HG02759 (cell line): ENCODE data around the gene IFI6.
A peak's percentile ranks its signal among the peaks of the same experiment; 100 is the strongest.
"Not testable (repeated sequence)": the region's sequence is repeated elsewhere in the genome, so short reads cannot be mapped to it uniquely, and the experiment has no call there.

ENCODE experiments used
- ATAC-seq: cut with Tn5 transposase; IDR thresholded peaks from one replicate; pipeline ENCODE4 v1.9.1; 2021; ENCODE audit warnings: mild to moderate bottlenecking, moderate library complexity; ENCODE audit not compliant: unreplicated experiment

The IFI6 gene

DNA sequence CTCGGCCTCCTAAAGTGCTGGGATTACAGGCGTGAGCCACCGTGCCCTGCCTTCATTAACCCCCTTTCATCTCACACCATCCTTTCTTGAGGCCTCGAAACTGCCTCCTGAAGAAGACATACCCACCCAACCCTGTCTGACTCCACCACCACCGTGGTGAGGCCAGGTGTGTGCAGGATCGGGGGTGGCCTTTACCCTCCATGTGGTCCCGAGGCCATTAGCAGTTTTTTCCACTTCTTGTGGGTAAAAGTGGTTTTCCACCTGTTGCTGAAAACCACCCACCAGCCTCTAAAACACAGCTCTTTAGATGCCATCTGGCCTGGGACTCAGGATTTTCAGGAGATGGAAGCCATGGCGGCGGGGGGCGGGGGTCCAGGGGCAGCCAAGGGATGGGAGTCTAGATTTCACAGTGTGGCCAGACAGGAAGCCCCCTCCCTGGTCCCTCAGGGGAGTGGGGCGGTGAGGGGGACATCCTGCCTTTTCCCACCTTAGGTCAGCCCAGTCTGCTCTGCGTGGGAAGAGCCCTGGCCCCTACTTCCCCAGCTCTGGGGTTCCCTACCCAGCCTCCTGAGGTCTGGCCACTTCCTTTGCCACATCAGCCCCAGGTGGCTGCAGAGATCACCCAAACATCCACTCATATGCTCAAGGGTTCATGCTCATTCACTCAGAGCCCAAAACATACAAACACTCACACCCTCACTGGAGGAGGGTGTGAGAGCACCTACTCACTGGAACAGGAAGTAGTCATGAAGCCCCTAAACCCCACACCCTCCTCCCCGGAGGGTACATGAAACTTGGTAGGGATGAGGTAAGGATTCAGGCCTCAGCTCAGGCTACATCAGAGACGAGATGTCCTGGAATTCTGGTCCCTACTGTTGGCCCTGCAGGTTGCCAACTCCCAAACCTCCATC lies 39.4 kb downstream of the IFI6 start:
- peak; percentile 40 for ATAC-seq

DNA sequence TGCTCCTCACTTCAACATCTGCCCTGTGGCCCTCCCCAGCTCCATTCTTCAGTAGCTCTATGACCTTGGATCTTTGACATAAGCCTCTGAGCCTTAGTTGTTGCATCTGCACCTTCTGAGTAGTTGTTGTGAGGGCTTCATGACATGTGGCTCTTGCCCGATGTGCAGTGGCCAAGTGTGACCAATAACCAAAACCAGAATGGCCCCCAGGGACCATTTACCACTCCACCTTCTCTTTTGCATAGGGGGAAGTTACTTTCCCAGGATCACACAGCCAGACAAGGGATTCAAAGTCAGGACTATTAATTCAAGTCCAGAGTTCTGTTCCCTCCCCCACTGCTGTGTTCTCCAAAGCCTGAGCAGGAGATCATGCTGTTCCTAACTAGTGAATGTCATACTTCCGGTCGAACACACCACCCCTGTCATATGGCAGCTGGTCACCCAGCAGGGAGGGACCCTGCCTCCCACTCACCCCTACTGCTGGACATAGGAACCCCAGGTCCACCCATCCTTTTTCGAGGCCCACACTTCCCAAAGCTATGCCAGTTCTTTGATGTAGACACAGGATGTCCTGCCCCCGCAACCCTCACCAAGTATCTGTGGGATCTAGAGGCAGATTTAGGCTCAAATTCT lies 41.0 kb downstream of the IFI6 start:
- ATAC-seq, result peak; percentile 31

DNA sequence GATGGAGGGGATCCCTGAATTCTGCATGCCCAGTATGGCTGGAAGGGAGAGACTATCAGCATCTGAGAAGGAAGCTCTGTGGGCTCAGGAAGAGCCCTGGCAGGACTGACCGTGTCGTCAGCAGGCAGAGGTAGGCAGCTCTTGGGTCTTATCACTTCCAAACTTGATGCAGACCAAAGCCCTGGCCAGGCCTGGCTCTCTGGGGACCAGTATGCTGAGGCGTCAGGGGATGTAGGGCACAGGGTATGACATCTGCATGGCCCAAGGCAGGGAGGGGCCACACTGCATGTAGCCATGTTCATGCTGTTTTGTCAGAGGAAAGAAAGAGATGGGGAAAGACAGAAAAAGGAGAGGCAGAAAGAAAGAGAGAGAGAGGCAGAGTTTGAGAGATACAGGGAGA lies 43.3 kb downstream of the IFI6 start:
- ATAC-seq, result no peak

DNA sequence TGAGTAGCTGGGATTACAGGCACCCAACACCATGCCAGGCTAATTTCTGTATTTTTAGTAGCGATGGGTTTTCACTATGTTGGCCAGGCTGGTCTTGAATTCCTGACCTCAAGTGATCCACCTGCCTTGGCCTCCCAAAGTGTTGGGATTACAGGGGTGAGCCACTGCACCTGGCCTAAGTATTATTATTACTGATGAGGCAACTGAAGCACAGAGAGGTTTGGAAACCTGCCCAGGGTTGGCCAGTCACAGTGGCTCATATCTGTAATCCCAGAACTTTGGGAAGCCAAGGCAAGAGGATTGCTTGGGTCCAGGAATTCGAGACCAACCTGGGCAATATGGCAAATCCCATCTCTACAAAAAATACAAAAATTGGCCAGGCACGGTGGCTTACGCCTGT lies 44.3 kb downstream of the IFI6 start:
- not testable (repeated sequence) for ATAC-seq

DNA sequence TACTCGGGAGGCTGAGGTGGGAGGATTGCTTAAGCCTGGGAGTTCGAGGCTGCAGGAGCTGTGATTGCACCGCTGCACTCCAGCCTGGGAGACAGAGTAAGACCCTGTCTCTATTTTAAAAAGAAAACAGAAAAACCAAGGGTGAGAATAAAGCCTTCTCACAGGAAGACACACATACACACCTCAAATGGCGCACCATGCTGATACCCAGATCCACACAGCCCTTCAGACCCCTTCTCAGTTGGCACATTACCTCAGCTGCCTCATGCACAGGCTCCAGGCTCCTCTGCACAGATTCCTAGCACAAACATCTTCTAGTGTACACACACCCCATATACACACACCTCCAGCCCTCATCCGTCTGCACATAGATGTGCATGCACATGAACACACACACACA lies 44.9 kb downstream of the IFI6 start:
- ATAC-seq, result no peak

DNA sequence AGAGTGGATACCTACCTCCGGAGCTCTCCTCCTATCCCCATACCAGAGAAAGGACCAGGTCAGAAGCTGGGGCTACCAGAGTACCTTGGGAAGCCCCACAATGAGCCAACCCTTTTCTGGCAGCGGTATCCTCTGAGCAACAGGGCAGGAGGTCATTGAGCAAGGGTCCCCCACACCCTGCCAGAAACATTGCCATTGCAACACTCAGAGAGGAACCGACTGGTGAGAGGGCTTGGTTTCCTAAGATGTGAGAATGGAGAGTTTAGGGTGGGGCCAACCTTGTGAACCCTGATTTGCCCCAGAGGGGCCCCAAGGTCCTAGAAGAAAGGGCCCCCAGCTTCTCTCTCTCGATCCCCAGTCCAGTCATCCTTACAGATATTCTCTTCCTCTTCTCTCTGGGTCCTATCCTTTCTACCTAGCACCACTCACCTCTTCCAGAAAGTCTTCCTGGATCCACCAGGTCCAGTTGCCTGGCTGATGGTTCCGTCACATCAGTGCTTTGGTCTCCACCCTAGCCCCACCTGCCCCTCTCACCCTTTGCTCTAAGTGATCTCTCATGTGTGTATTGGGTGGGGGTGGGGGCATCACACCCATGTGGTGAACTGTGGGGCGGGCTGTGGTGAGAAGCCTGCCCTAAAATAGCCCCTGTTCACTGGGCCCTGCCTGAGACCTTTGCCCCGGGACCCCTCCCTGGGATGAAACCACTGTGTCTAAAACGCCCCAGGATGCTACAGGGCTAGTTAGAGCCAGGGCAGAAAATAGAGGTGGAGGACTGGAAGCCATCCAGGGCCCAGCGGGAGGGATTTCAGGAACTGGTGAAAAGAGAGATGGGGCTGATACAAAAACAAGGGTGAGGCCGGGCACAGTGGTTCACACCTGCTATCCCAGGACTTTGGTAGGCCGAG lies 45.7 kb downstream of the IFI6 start:
- ATAC-seq, result peak; percentile 31

DNA sequence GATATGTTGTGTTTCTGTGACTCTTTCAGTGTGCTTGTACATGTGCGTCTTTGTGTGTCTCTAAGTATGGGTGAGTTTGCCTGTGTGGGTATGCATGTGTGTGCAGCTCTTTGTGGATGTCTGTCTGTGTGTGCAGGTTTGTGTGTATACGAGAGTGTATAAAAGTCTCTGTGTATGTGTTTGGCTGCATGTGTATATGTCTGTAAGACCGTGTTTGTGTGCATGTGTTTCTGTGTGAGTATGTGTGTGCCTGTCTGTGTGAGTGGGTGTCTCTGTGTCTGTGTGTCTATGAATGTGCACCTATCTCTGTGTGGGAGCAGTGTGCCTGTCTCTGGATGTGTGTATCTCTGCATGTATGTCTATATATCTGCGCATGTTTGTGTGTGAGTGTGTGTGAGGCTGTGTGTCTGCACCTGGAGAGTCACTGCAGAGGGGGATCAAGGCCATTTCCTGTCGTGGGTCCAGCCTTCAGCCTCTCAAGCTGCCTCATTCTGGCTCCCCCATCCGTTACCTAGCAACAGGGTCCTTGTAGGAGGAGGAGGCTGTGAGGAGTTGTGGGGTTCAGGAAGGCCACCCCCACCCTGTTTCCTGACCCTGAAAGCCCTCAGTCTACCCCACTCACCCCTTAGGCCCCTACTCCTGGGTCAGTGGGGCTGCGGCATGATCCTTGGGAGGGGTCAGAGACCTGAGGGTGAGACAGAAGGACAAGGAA lies 47.4 kb downstream of the IFI6 start:
- peak; percentile 31 for ATAC-seq

DNA sequence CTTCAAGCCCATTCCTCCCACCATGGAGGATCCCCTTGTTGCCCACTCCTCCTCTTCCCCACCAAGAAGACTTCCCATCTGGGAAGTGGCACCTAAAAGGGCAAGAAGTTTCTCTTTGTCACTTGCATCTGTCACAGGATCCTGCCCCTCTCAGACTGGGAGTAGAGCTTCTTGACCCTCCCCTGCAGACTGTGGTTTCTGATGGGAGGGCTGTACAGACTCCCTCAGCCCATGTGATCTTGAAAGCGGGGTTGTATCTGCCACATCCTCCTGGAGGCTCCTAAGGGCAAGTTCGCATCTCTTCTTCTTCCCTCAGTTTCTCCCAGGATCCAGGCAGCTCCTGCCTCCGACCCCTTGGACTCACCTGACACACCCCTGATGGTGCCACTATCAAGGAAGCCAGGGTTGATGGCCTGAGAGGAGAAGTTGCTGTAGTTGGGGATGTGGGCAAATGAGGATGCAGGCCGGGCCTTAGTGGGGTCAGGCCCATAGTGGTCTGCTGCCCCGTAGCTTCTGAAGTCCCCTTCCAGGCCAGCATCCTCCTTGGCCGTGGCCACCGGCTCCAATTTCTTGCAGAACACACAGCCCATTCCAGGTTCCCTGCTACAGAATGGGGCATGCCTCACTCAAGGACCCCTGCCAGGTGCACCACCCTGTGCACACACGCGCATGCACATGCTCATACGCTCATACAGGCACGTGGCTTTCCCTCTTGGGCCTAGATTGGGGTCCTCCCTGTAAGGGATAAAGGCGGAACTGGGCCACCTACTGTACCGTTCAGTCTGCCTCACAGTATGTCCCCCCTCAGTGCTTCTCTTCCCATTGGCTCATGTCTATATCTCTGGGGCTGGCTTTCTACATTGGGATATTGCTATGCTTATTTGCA lies 48.4 kb downstream of the IFI6 start:
- ATAC-seq, result no peak

DNA sequence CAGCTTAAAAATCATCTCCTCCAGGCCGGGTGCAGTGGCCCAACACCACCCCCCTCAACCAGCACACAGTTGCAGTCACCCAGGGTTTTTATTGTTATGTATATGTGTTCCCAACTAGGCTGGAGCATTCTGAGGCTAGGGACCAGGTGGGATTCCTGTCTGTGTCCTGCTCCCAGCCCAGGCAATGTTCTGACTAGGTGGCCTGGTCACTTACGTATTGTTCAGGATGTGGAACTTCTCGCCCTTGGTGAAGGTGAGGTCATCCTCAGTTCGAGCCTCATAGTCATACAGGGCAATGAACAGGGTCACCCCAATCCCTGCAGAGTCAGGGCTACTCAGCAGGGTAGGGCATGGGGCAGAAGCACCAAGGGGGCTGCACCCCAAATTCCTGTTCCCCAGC lies 49.2 kb downstream of the IFI6 start:
- no peak for ATAC-seq

DNA sequence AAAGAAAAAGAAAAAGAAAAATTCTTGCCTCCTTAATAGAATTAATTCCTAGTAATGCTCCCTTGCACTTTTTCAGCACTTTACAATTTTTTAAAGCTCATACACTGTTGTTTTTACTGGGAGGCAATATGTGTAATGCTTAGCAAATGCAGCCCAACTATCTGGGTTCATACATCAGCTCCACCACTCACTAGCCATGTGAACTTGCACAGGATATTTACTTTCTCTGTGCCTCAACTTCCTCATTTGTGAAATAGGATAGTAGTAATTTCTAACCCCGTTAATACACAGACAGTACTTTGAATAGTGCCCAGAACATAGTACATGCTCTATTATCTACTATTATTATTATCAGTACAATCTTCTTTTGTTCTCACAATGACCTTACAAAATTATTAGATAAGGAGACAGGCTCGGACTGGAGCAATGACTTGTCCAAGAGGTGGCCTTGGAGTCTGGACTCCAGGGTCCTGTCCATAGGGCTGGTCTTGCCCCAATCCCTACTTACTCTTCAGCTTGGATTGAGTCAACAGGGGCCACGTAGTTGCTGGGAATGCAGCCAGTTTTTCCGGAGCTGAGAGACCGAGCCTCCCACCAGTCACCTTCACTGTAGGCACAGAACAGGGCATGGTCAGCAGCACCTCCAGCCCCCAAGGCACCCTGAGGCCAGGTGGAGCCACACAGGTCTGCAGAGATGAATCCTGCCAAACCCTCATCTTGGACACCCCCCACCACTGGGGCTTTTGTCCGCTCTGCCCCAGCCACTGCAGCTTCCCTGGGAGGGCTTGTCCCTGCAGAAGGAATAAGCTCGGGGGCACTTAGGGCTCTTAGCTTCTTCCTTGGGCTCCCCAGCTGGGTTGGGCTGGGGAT lies 50.7 kb downstream of the IFI6 start:
- ATAC-seq, result no peak

DNA sequence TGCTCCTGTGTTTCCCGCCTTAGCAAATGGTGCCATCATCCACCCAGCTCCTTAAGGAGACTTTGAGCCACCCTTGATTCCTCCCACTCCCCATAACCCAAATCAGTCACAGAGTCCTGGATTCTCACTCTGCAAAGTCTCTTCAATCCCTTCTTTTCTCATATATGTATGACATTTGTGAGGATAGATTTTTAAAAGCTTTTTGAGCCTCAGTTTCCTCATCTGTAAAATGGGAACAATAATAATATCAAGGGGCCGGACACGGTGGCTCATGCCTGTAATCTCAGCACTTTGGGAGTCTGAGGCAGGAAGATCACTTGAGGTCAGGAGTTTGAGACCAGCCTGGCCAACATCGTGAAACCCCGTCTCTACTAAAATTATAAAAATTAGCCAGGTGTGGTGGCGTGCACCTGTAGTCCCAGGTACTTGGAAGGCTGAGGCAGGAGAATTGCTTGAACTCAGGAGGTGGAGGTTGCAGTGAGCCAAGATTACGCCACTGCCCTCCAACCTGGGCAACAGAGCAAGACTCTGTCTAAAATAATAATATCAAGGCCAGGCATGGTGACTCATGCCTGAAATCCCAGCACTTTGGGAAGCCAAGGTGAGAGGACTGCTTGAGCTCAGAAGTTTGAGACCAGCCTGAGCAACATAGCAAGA lies 52.1 kb downstream of the IFI6 start:
- ATAC-seq, result not testable (repeated sequence)

DNA sequence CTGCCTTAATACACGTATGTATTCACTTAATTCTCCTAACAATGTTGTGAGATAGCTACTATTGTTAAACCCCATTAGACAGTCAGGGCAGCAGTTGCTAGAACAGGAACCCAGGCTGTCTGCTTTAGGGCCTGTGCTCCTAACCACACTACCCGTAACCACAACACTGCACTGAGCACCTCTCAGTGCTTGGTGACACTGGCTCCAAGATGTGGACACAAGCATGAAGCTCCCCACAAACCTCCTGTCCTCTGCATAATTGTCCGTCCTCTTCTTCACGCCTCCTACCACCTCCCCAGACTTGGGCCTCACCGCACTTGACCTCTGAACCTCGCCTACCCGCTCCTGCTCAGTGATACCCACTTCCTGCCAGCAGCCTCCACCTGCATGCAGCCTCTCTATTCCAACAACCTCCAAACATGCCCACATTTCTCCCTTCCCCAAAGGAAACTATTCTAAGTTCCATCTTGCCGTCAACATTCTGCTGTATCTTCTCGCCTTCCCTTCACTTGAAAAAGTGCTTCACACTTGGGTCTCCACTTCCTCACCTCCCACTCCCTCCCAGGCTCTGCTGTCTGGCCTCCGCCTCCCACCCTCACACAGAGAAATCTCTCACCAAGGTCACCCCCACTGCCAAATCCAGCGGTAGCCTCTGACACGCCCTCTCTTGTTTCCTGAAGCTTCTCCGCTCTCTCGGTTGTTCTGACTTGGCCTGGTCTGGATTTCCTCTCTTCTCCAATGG lies 53.5 kb downstream of the IFI6 start:
- ATAC-seq, result peak; percentile 48

DNA sequence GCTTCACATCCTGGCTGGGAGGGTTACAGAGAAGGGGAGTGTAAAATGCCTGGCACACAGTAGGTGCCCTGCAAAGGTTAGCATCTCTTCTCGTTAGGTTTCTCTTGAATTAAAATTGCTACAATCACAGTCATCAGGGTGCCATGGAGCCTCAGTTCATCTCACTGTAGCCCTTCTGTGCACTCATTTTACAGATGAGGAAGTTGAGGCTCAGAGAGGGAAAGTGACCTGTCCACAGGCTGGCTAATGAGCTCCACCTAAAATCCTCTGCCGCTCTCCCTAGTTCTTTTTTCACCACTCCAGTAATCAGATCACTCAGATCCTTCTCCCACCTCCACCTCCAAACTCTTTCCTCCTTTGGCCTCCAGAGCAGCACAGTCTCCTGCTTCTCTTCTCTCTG lies 54.6 kb downstream of the IFI6 start:
- ATAC-seq, result no peak

DNA sequence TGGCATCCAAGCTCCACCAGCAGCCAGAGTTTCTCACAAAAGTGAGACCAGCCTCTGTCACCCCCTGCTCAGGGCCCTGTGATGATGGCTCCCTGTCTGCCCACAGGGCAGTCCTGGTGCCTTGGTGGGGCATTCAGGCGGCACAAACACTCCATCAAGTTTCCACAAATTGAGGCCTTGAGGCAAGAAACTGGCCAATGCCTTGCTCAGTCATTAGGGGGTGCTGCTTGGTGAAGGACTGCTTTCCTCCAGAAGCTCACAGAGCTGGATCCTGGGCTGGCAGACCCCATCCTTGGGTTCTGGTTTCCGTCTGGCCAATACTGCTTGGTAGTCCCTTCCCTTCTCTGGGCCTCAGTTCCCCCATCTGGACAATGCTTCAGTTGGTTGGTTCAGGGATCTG lies 55.6 kb downstream of the IFI6 start:
- ATAC-seq, result no peak
